Measurements from ENCODE around the gene DCC. TPM values are rescaled to one million over a fixed set of nuclear protein-coding genes. Genes with fewer than 3 reads are reported as not detected.

The DCC gene
- total and polyA plus RNA-seq, 12 donors = under 0.01 to 0.89 (median 0.09) TPM; not detected in 8

GRCh38 chr18:52670896-52671295 is 330.9 kb downstream of the DCC start:
- Histone ChIP-seq H3K9me3 (no peaks in the 10 kb centered on the region), H3K27ac (no peak overlapping the region), H3K36me3 (no peaks in the 10 kb centered on the region), H3K4me1 (no peaks in the 10 kb centered on the region), H3K27me3 (no peaks in the 10 kb centered on the region), H3K4me3 (no peak overlapping the region)
- TF ChIP-seq CTCF (IDR thresholded peaks at IDR 0.05) = peak in 7 of 9 donors; percentile 3 to 46 (median 27)
- ATAC-seq = no peak
- DNase-seq = no peak
- intact Hi-C loops (cut with DNase I) = loop anchor here in 2 of 10 donors (1.0 to 10.0 kb wide), 2 partner anchors 326 to 331 kb away; partner anchors contain the start of gene DCC (in 2 of the 2)
- WGBS, 2 donors = 9 to 10% methylated on average over 3 of the region's 3 CpGs

GRCh38 chr18:52678034-52678433 is 338.0 kb downstream of the DCC start:
- H3K4me1 ChIP-seq = no peaks in the 10 kb centered on the region
- no peak overlapping the region for H3K27ac ChIP-seq
- intact Hi-C loops (cut with DNase I) = loop anchor here in 1 of 10 donors (10.0 kb wide), 1 partner anchor 333 kb away; the partner anchor contains the start of gene DCC
- no peaks in the 10 kb centered on the region for H3K9me3 ChIP-seq
- no peaks in the 10 kb centered on the region for H3K36me3 ChIP-seq
- 64% methylated on average over 3 of the region's 3 CpGs for WGBS, 2 donors
- peaks cover 0 to 4% (median 0%) of the 10 kb centered on the region in 7 donors for H3K27me3 ChIP-seq
- ATAC-seq (no peak), DNase-seq (no peak)
- no peak overlapping the region for H3K4me3 ChIP-seq
- TF ChIP-seq CTCF (IDR thresholded peaks at IDR 0.05) = no peak

- TF ChIP-seq CTCF (IDR thresholded peaks at IDR 0.05) = no peak
- DNase-seq = no peak
- Histone ChIP-seq H3K4me3 (no peak overlapping the region), H3K27me3 (peaks cover 0 to 4% (median 0%) of the 10 kb centered on the region in 7 donors), H3K9me3 (no peaks in the 10 kb centered on the region), H3K36me3 (no peaks in the 10 kb centered on the region), H3K27ac (no peak overlapping the region), H3K4me1 (no peaks in the 10 kb centered on the region)
- intact Hi-C loops (cut with DNase I) = loop anchor here in 1 of 10 donors (10.0 kb wide), 1 partner anchor 334 kb away; the partner anchor contains the start of gene DCC
- 71 to 82% methylated on average over 8 of the region's 8 CpGs for WGBS, 2 donors
- no peak for ATAC-seq
Measured at GRCh38 chr18:52678551-52678950, 338.6 kb downstream of the DCC start.

GRCh38 chr18:52679354-52679753 is 339.4 kb downstream of the DCC start:
- no peaks in the 10 kb centered on the region for H3K9me3 ChIP-seq
- no peak for TF ChIP-seq CTCF (IDR thresholded peaks at IDR 0.05)
- H3K4me3 ChIP-seq = no peak overlapping the region
- H3K4me1 ChIP-seq = no peaks in the 10 kb centered on the region
- WGBS, 2 donors = 32 to 50% methylated on average over 2 of the region's 2 CpGs
- ATAC-seq (no peak), DNase-seq (no peak)
- no peaks in the 10 kb centered on the region for H3K36me3 ChIP-seq
- H3K27me3 ChIP-seq = peaks cover 0 to 4% (median 0%) of the 10 kb centered on the region in 7 donors
- no peak overlapping the region for H3K27ac ChIP-seq
- intact Hi-C loops (cut with DNase I) = loop anchor here in 1 of 10 donors (10.0 kb wide), 1 partner anchor 335 kb away; the partner anchor contains the start of gene DCC
